Stimulated activated naive CD8-positive, alpha-beta T cell treated with anti-CD3 and anti-CD28 coated beads, Interleukin-15, Interleukin-2, amounts not matched to agents 100 ng/mL and 50 ng/mL, for 24 hours (primary cell): Measurements from ENCODE around the gene CNTNAP3B.
"Not testable (repeated sequence)": the region's sequence is repeated elsewhere in the genome, so short reads cannot be mapped to it uniquely, and the experiment has no call there.

Experiments used
- H3K27ac Mint-ChIP-seq: one replicate; pipeline ENCODE4 v1.8.0; 2021; ENCODE audit warnings: mild to moderate bottlenecking, mixed read lengths
- H3K27me3 Mint-ChIP-seq: one replicate; pipeline ENCODE4 v1.8.0; 2021; ENCODE audit warnings: mixed read lengths
- H3K36me3 Mint-ChIP-seq: one replicate; pipeline ENCODE4 v1.8.0; 2021; ENCODE audit warnings: low read depth, mixed read lengths
- H3K4me1 Mint-ChIP-seq: one replicate; pipeline ENCODE4 v1.8.0; 2021; ENCODE audit warnings: low read depth, mixed read lengths
- H3K4me3 Mint-ChIP-seq: one replicate; pipeline ENCODE4 v1.8.0; 2021; ENCODE audit warnings: mild to moderate bottlenecking, mixed read lengths
- H3K9me3 Mint-ChIP-seq: one replicate; pipeline ENCODE4 v1.8.0; 2021; ENCODE audit warnings: mixed read lengths

Gene CNTNAP3B

GRCh38 chr9:42020639-42021038 is 108.6 kb downstream of the CNTNAP3B start:
- not testable (repeated sequence) for H3K27ac Mint-ChIP-seq, H3K36me3 Mint-ChIP-seq, H3K4me1 Mint-ChIP-seq, H3K4me3 Mint-ChIP-seq, H3K9me3 Mint-ChIP-seq, H3K27me3 Mint-ChIP-seq

- H3K4me3 Mint-ChIP-seq, H3K4me1 Mint-ChIP-seq, H3K27ac Mint-ChIP-seq, H3K9me3 Mint-ChIP-seq, H3K27me3 Mint-ChIP-seq, H3K36me3 Mint-ChIP-seq: not testable (repeated sequence)
Measured at GRCh38 chr9:42018220-42018922, 110.9 kb downstream of the CNTNAP3B start.

GRCh38 chr9:42014317-42014716 is 114.9 kb downstream of the CNTNAP3B start:
- H3K27ac Mint-ChIP-seq, H3K4me3 Mint-ChIP-seq, H3K9me3 Mint-ChIP-seq, H3K27me3 Mint-ChIP-seq, H3K36me3 Mint-ChIP-seq, H3K4me1 Mint-ChIP-seq: not testable (repeated sequence)

GRCh38 chr9:41991607-41992006 is 137.6 kb downstream of the CNTNAP3B start:
- H3K9me3 Mint-ChIP-seq, H3K4me3 Mint-ChIP-seq, H3K36me3 Mint-ChIP-seq, H3K4me1 Mint-ChIP-seq, H3K27me3 Mint-ChIP-seq, H3K27ac Mint-ChIP-seq: not testable (repeated sequence)

- not testable (repeated sequence) for H3K27ac Mint-ChIP-seq, H3K27me3 Mint-ChIP-seq, H3K4me3 Mint-ChIP-seq, H3K36me3 Mint-ChIP-seq, H3K4me1 Mint-ChIP-seq, H3K9me3 Mint-ChIP-seq
Measured at GRCh38 chr9:41980271-41980670, 149.0 kb downstream of the CNTNAP3B start.

- H3K36me3 Mint-ChIP-seq, H3K27me3 Mint-ChIP-seq, H3K4me1 Mint-ChIP-seq, H3K4me3 Mint-ChIP-seq, H3K27ac Mint-ChIP-seq, H3K9me3 Mint-ChIP-seq: not testable (repeated sequence)
Measured at GRCh38 chr9:41977965-41978600, 151.1 kb downstream of the CNTNAP3B start.

GRCh38 chr9:41974906-41975305 is 154.3 kb downstream of the CNTNAP3B start:
- H3K36me3 Mint-ChIP-seq: not testable (repeated sequence)

GRCh38 chr9:41953007-41953406 is 176.2 kb downstream of the CNTNAP3B start:
- H3K9me3 Mint-ChIP-seq, H3K36me3 Mint-ChIP-seq, H3K27me3 Mint-ChIP-seq, H3K4me1 Mint-ChIP-seq, H3K27ac Mint-ChIP-seq, H3K4me3 Mint-ChIP-seq: not testable (repeated sequence)

More at GRCh38 chr9:41974906-41975305, 154.3 kb downstream of the CNTNAP3B start:
- not testable (repeated sequence) for H3K4me1 Mint-ChIP-seq, H3K27me3 Mint-ChIP-seq, H3K27ac Mint-ChIP-seq, H3K9me3 Mint-ChIP-seq, H3K4me3 Mint-ChIP-seq

- not testable (repeated sequence) for H3K4me1 Mint-ChIP-seq, H3K27me3 Mint-ChIP-seq, H3K36me3 Mint-ChIP-seq, H3K9me3 Mint-ChIP-seq, H3K4me3 Mint-ChIP-seq, H3K27ac Mint-ChIP-seq
Measured at GRCh38 chr9:41941738-41942137, 187.5 kb downstream of the CNTNAP3B start.

- H3K27ac Mint-ChIP-seq, H3K4me1 Mint-ChIP-seq, H3K36me3 Mint-ChIP-seq, H3K9me3 Mint-ChIP-seq, H3K27me3 Mint-ChIP-seq, H3K4me3 Mint-ChIP-seq: not testable (repeated sequence)
Measured at GRCh38 chr9:41938143-41938542, 191.1 kb downstream of the CNTNAP3B start.

- H3K27ac Mint-ChIP-seq, H3K4me3 Mint-ChIP-seq, H3K9me3 Mint-ChIP-seq, H3K27me3 Mint-ChIP-seq, H3K36me3 Mint-ChIP-seq, H3K4me1 Mint-ChIP-seq: not testable (repeated sequence)
Measured at GRCh38 chr9:41935727-41936126, 193.5 kb downstream of the CNTNAP3B start.

GRCh38 chr9:41929172-41929571 is 200.1 kb downstream of the CNTNAP3B start:
- H3K36me3 Mint-ChIP-seq, H3K4me1 Mint-ChIP-seq, H3K27me3 Mint-ChIP-seq, H3K4me3 Mint-ChIP-seq, H3K9me3 Mint-ChIP-seq, H3K27ac Mint-ChIP-seq: not testable (repeated sequence)

GRCh38 chr9:41917374-41917773 is 211.9 kb downstream of the CNTNAP3B start:
- H3K27ac Mint-ChIP-seq, H3K27me3 Mint-ChIP-seq, H3K4me3 Mint-ChIP-seq, H3K4me1 Mint-ChIP-seq, H3K36me3 Mint-ChIP-seq, H3K9me3 Mint-ChIP-seq: not testable (repeated sequence)

GRCh38 chr9:41905488-41905887 is 223.7 kb downstream of the CNTNAP3B start:
- not testable (repeated sequence) for H3K27ac Mint-ChIP-seq, H3K27me3 Mint-ChIP-seq, H3K4me3 Mint-ChIP-seq, H3K4me1 Mint-ChIP-seq, H3K9me3 Mint-ChIP-seq, H3K36me3 Mint-ChIP-seq

GRCh38 chr9:41902762-41903161 is 226.5 kb downstream of the CNTNAP3B start:
- H3K27me3 Mint-ChIP-seq, H3K9me3 Mint-ChIP-seq, H3K27ac Mint-ChIP-seq, H3K4me3 Mint-ChIP-seq, H3K36me3 Mint-ChIP-seq, H3K4me1 Mint-ChIP-seq: not testable (repeated sequence)

- not testable (repeated sequence) for H3K36me3 Mint-ChIP-seq, H3K4me1 Mint-ChIP-seq, H3K4me3 Mint-ChIP-seq, H3K27me3 Mint-ChIP-seq, H3K9me3 Mint-ChIP-seq, H3K27ac Mint-ChIP-seq
Measured at GRCh38 chr9:41898720-41899343, 230.4 kb downstream of the CNTNAP3B start.
